ENCODE measurements around the gene ZNF184. TPM values are rescaled to one million over a fixed set of nuclear protein-coding genes. Genes with fewer than 3 reads are reported as not detected.

Gene ZNF184
- total RNA-seq, 2 experiments from 2014 or later: 17.7 to 20.6 TPM

DNA sequence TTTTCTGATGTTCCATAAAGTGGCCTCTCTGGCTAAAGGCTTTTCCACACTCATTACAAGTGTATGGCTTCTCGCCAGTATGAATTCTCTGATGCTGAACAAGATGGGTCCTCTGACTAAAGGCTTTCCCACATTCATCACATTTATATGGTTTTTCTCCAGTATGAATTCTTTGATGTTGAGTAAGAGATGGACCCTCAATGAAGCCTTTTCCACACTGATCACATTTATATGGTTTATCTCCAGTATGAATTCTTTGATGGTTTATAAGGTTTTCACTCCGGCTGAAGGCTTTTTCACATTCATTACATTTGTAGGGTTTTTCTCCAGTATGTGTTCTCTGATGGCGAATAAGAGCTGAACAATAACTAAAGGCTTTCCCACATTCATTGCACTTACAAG, 20.4 kb downstream of the ZNF184 start:
- no peak for TF ChIP-seq EZH2phosphoT487 (IDR thresholded peaks at IDR 0.05; ENCODE audit: borderline replicate concordance, low read depth, low read length)
- TF ChIP-seq, protein P1, sequence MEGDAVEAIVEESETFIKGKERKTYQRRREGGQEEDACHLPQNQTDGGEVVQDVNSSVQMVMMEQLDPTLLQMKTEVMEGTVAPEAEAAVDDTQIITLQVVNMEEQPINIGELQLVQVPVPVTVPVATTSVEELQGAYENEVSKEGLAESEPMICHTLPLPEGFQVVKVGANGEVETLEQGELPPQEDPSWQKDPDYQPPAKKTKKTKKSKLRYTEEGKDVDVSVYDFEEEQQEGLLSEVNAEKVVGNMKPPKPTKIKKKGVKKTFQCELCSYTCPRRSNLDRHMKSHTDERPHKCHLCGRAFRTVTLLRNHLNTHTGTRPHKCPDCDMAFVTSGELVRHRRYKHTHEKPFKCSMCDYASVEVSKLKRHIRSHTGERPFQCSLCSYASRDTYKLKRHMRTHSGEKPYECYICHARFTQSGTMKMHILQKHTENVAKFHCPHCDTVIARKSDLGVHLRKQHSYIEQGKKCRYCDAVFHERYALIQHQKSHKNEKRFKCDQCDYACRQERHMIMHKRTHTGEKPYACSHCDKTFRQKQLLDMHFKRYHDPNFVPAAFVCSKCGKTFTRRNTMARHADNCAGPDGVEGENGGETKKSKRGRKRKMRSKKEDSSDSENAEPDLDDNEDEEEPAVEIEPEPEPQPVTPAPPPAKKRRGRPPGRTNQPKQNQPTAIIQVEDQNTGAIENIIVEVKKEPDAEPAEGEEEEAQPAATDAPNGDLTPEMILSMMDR (conservative IDR thresholded peaks at IDR 0.05; ENCODE audit: low read length): no peak
- Histone ChIP-seq H3K27ac (ENCODE audit: low read depth, low read length, poor library complexity, severe bottlenecking) (no peak overlapping the region), H3K79me2 (ENCODE audit: insufficient read depth, low read depth, low read length) (peaks cover 2% of the 10 kb centered on the region; the same call in 1 of the 2 replicates), H4K20me1 (ENCODE audit: insufficient read depth, low read length) (no peaks in the 10 kb centered on the region), H2AFZ (ENCODE audit: low read length) (no peak overlapping the region), H3K9me3 (ENCODE audit: low read length) (peaks cover 93% of the 10 kb centered on the region), H3K4me3 (ENCODE audit: low read depth, low read length, poor library complexity, severe bottlenecking) (no peak overlapping the region), H3K9me2 (ENCODE audit: insufficient read depth, low read length) (no peaks in the 10 kb centered on the region), H3K4me2 (ENCODE audit: low read length) (no peak overlapping the region), H3K4me1 (ENCODE audit: insufficient read depth, low read length, poor library complexity, severe bottlenecking) (no peaks in the 10 kb centered on the region), H3K36me3 (ENCODE audit: insufficient read depth, low read length) (peaks cover 97% of the 10 kb centered on the region)
- peak; percentile 26 for DNase-seq (ENCODE audit: low spot score)
- ChIA-PET POLR2A (no interaction called here), CTCF (ENCODE audit: unreplicated experiment) (no interaction called here)
- intact Hi-C loops (cut with micrococcal nuclease; ENCODE audit: unreplicated experiment): no loop called here
- BruUV-seq (replicated peaks): TSS peak; percentile 21

DNA sequence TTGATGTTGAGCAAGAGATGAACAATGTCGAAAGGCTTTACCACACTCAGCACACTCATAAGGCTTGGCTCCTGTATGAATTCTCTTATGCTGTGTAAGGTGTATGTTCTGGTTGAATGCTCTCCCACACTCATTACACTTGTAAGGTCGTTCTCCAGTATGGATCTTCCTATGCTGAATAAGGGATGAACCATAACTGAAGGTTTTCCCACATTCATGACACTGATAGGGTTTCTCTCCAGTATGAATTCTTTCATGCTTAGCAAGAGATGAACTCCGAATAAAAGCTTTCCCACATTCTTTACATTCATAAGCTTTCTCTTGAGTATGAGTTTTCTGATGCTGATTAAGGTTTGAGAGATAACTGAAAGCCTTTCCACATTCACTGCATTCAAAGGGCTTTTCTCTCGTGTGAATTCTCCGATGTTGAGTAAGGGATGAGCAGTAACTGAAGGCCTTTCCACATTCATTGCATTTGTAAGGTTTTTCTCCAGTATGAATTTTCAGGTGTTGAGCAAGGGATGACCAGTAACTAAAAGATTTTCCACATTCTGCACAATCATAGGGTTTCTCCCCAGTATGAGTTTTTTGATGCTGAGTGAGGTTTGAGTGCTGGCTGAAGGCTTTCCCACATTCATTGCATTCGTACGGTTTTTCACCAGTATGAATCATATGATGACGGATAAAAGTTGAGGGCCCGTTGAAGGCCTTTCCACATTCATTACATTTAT, 21.1 kb downstream of the ZNF184 start:
- Histone ChIP-seq H3K4me3 (ENCODE audit: low read depth, low read length, poor library complexity, severe bottlenecking) (no peak overlapping the region), H3K27ac (ENCODE audit: low read depth, low read length, poor library complexity, severe bottlenecking) (no peak overlapping the region), H3K4me2 (ENCODE audit: low read length) (no peak overlapping the region), H3K9me3 (ENCODE audit: low read length) (peaks cover 86% of the 10 kb centered on the region), H2AFZ (ENCODE audit: low read length) (no peak overlapping the region), H3K79me2 (ENCODE audit: insufficient read depth, low read depth, low read length) (no peaks in the 10 kb centered on the region), H3K4me1 (ENCODE audit: insufficient read depth, low read length, poor library complexity, severe bottlenecking) (no peaks in the 10 kb centered on the region), H3K36me3 (ENCODE audit: insufficient read depth, low read length) (peaks cover 93% of the 10 kb centered on the region), H4K20me1 (ENCODE audit: insufficient read depth, low read length) (no peaks in the 10 kb centered on the region), H3K9me2 (ENCODE audit: insufficient read depth, low read length) (no peaks in the 10 kb centered on the region)
- no TSS peak for BruUV-seq (replicated peaks)
- ChIA-PET POLR2A (no interaction called here), CTCF (ENCODE audit: unreplicated experiment) (no interaction called here)
- intact Hi-C loops (cut with micrococcal nuclease; ENCODE audit: unreplicated experiment): no loop called here
- DNase-seq (ENCODE audit: low spot score): no peak
- TF ChIP-seq, protein P1 (conservative IDR thresholded peaks at IDR 0.05; ENCODE audit: low read length): no peak
- TF ChIP-seq EZH2phosphoT487 (IDR thresholded peaks at IDR 0.05; ENCODE audit: borderline replicate concordance, low read depth, low read length): no peak

DNA sequence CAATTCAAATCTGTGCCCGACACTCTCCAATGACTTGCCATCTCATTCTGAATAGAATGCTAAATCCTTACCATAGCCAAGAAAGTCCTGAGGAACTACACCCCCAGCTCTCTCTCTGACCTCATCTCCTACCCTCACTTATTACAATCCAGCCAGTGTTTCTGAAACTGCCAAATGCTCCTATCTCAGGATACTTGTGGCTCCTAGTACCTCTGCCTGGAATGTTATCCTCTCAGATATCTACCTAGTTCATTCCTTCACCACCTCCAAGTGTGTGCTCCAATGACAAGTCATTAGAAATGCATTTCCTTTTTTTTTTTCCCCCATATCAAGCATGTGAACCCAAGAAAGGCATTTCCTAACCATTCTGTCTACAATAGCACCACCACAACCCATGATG, 24.4 kb downstream of the ZNF184 start:
- Histone ChIP-seq H3K4me2 (ENCODE audit: low read length) (no peak overlapping the region), H3K9me2 (ENCODE audit: insufficient read depth, low read length) (no peaks in the 10 kb centered on the region), H3K4me1 (ENCODE audit: insufficient read depth, low read length, poor library complexity, severe bottlenecking) (no peaks in the 10 kb centered on the region), H3K79me2 (ENCODE audit: insufficient read depth, low read depth, low read length) (no peaks in the 10 kb centered on the region), H3K4me3 (ENCODE audit: low read depth, low read length, poor library complexity, severe bottlenecking) (no peak overlapping the region), H3K9me3 (ENCODE audit: low read length) (peaks cover 52% of the 10 kb centered on the region), H3K36me3 (ENCODE audit: insufficient read depth, low read length) (peaks cover 60% of the 10 kb centered on the region), H3K27ac (ENCODE audit: low read depth, low read length, poor library complexity, severe bottlenecking) (no peak overlapping the region), H2AFZ (ENCODE audit: low read length) (no peak overlapping the region), H4K20me1 (ENCODE audit: insufficient read depth, low read length) (no peaks in the 10 kb centered on the region)
- DNase-seq (ENCODE audit: low spot score): no peak
- CTCF ChIA-PET (ENCODE audit: unreplicated experiment): no interaction called here
- TF ChIP-seq, protein P1 (conservative IDR thresholded peaks at IDR 0.05; ENCODE audit: low read length): no peak
- TF ChIP-seq EZH2phosphoT487 (IDR thresholded peaks at IDR 0.05; ENCODE audit: borderline replicate concordance, low read depth, low read length): no peak
- intact Hi-C loops (cut with micrococcal nuclease; ENCODE audit: unreplicated experiment): no loop called here
- BruUV-seq (replicated peaks): no TSS peak
- POLR2A ChIA-PET: interaction anchor here (0.6 kb wide), 1 partner anchor 974 kb away, joined by 3 read pairs; no protein-coding TSS in a partner anchor

Measured in OCI-LY7 (cell line).